GM12878 (cell line): ENCODE measurements around the gene CAT.

ENCODE experiments used
- BRCA1 ChIP-seq: IDR thresholded peaks from 2 replicates; pipeline ENCODE4 v1.6.1; 2011; ENCODE audit warnings: low read depth, low read length, improper control_type of control experiment
- CEBPB ChIP-seq, 2 experiments: fragments of 150-350 bp in 1 of 2; IDR thresholded peaks; 2 replicates each; pipeline ENCODE4 v1.6.1; 2012 to 2014; ENCODE audit warnings: low read depth in 2 of 2, low read length in 2 of 2, borderline replicate concordance in 1 of 2, inconsistent platforms in 1 of 2
- CTCF ChIP-seq, 3 experiments: IDR thresholded peaks in 2 of 3; conservative IDR thresholded peaks in 1 of 3; 2 replicates each; pipeline ENCODE4 v1.5.1; 2011; ENCODE audit warnings: low read depth in 3 of 3, low read length in 3 of 3, mild to moderate bottlenecking in 3 of 3, control low read depth in 2 of 3, moderate library complexity in 2 of 3, inconsistent platforms in 1 of 3, mixed read lengths in 1 of 3; ENCODE audit not compliant: control insufficient read depth in 2 of 3, insufficient read depth in 1 of 3; ENCODE audit errors: extremely low read depth in 1 of 3
- DPF2 ChIP-seq: fragments of 450-650 bp; IDR thresholded peaks from 2 replicates; pipeline ENCODE4 v1.6.1; 2017; ENCODE audit warnings: mild to moderate bottlenecking
- TBL1XR1 ChIP-seq: IDR thresholded peaks from 2 replicates; pipeline ENCODE4 v1.6.1; 2012; ENCODE audit warnings: low read depth, low read length, improper control_type of control experiment
- ZNF384 ChIP-seq: IDR thresholded peaks from 2 replicates; pipeline ENCODE4 v1.6.1; 2012; ENCODE audit warnings: low read depth, mild to moderate bottlenecking, low read length, improper control_type of control experiment, borderline replicate concordance

- TF ChIP-seq CTCF (IDR thresholded peaks at IDR 0.05 in 2 of 3, conservative IDR thresholded peaks at IDR 0.05 in 1 of 3; ENCODE audit: control insufficient read depth in 2 of 3, extremely low read depth in 1 of 3, insufficient read depth in 1 of 3, low read depth in 3 of 3, low read length in 3 of 3) (no peak), DPF2 (no peak), TBL1XR1 (no peak), CEBPB (IDR thresholded peaks at IDR 0.05; ENCODE audit: borderline replicate concordance in 1 of 2, low read depth in 2 of 2, low read length in 2 of 2) (no peak), BRCA1 (no peak), ZNF384 (no peak)
These were observed 44.6 kb downstream of the CAT start for GRCh38 chr11:34483106-34483874.
